Kidney capillary endothelial cell (primary cell): ENCODE results near the gene SHROOM3.

Experiments
- DNase-seq: peaks from one replicate; pipeline ENCODE4 v3.0.0-alpha.2; 2018; ENCODE audit warnings: low spot score

The SHROOM3 gene

GRCh38 chr4:76624931-76625715, 190.1 kb downstream of the SHROOM3 start:
- DNase-seq, result no peak

- no peak for DNase-seq
Observed at GRCh38 chr4:76626686-76627465, 191.8 kb downstream of the SHROOM3 start.

GRCh38 chr4:76628251-76628650, 193.2 kb downstream of the SHROOM3 start:
- DNase-seq, result no peak

- DNase-seq, result no peak
Observed at GRCh38 chr4:76630741-76631140, 195.7 kb downstream of the SHROOM3 start.

GRCh38 chr4:76634220-76634619, 199.2 kb downstream of the SHROOM3 start:
- DNase-seq, result peak; percentile 89

- DNase-seq, result no peak
Observed at GRCh38 chr4:76637712-76638361, 202.8 kb downstream of the SHROOM3 start.

GRCh38 chr4:76639288-76639687, 204.3 kb downstream of the SHROOM3 start:
- DNase-seq, result peak; percentile 38

- DNase-seq, result no peak
Observed at GRCh38 chr4:76640353-76640910, 205.4 kb downstream of the SHROOM3 start.

GRCh38 chr4:76641351-76641750, 206.3 kb downstream of the SHROOM3 start:
- DNase-seq, result no peak

- DNase-seq, result peak; percentile 30
Observed at GRCh38 chr4:76641758-76642157, 206.7 kb downstream of the SHROOM3 start.

- no peak for DNase-seq
Observed at GRCh38 chr4:76644831-76645485, 209.9 kb downstream of the SHROOM3 start.

- DNase-seq, result no peak
Observed at GRCh38 chr4:76649086-76649485, 214.1 kb downstream of the SHROOM3 start.

- DNase-seq, result no peak
Observed at GRCh38 chr4:76651616-76652015, 216.6 kb downstream of the SHROOM3 start.

- DNase-seq, result no peak
Observed at GRCh38 chr4:76652389-76652788, 217.4 kb downstream of the SHROOM3 start.

GRCh38 chr4:76654084-76654483, 219.1 kb downstream of the SHROOM3 start:
- no peak for DNase-seq

- DNase-seq, result no peak
Observed at GRCh38 chr4:76654791-76655190, 219.8 kb downstream of the SHROOM3 start.

GRCh38 chr4:76655566-76656479, 220.8 kb downstream of the SHROOM3 start:
- no peak for DNase-seq

- no peak for DNase-seq
Observed at GRCh38 chr4:76657443-76657842, 222.4 kb downstream of the SHROOM3 start.

GRCh38 chr4:76658231-76659102, 223.4 kb downstream of the SHROOM3 start:
- DNase-seq, result peak; percentile 76

GRCh38 chr4:76659103-76659490, 224.1 kb downstream of the SHROOM3 start:
- DNase-seq, result no peak
